ENCODE data around the gene FAM163B.
"Not testable (repeated sequence)": the region's sequence is repeated elsewhere in the genome, so short reads cannot be mapped to it uniquely, and the experiment has no call there.

The FAM163B gene

DNA sequence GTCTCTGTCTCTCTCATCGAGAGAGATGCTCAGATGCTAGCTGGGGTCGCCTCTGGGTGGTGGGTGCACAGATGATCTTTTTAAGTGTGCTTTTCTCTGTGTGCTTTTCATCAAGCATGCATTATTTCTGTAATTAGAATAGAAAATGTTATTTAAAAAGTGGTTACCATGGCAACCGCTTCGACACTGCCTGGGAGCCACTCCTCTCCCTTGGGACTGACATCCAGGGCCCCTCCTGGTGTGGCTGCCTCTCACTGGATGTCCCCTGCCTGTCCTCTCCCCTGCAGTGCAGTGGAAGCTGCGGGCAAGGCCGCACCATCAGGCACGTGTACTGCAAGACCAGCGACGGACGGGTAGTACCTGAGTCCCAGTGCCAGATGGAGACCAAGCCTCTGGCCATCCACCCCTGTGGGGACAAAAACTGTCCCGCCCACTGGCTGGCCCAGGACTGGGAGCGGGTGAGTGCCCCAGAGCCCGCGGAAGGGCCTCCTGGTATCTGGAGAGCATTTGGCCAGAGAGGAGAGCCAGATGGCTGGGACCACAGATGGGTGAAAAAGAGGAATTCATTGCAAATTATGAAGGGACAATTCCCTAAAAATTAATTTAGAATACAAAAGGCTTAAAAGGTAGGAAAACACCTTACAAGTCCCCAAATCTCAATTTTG, 39.9 kb downstream of the FAM163B start:
- no peak overlapping the region for H3K4me3 ChIP-seq (ENCODE audit: low read length)
- no peak for TF ChIP-seq CTCF (IDR thresholded peaks at IDR 0.05; ENCODE audit: insufficient read depth, low read depth, low read length, missing control alignments)
- no peak for DNase-seq (ENCODE audit: low read depth)

DNA sequence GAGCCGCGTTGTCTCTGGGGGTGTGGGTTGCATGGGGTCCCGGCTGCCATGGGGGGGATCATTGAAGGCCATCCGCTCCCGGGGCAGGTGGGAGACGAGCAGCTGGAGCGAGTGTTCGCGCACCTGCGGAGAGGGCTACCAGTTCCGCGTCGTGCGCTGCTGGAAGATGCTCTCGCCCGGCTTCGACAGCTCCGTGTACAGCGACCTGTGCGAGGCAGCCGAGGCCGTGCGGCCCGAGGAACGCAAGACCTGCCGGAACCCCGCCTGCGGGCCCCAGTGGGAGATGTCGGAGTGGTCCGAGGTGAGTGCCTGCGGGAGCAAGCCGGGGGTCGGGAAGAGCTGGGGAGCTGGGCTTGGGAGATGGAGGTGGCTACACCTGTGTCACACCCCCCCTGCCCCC, 41.0 kb downstream of the FAM163B start:
- DNase-seq (ENCODE audit: low read depth): no peak
- no peak for TF ChIP-seq CTCF (IDR thresholded peaks at IDR 0.05; ENCODE audit: insufficient read depth, low read depth, low read length, missing control alignments)
- H3K4me3 ChIP-seq (ENCODE audit: low read length): no peak overlapping the region

DNA sequence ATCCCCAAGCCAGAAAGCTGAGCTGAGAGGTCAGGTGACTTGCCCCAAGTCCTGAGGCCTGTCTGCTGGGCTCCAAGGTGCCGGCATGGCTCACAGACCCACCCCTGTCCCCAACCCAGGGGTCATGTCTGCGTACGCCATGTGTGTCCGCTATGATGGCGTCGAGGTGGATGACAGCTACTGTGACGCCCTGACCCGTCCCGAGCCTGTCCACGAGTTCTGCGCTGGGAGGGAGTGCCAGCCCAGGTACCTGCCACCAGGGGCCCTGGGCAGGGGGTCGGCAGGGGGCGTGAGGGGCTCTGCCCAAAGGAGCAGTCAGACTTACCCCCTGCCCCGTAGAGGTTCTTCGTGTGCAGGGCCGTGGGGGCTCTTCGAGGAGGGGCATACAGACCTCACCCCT, 42.4 kb downstream of the FAM163B start:
- no peak for TF ChIP-seq CTCF (IDR thresholded peaks at IDR 0.05; ENCODE audit: insufficient read depth, low read depth, low read length, missing control alignments)
- no peak overlapping the region for H3K4me3 ChIP-seq (ENCODE audit: low read length)
- DNase-seq (ENCODE audit: low read depth): no peak

DNA sequence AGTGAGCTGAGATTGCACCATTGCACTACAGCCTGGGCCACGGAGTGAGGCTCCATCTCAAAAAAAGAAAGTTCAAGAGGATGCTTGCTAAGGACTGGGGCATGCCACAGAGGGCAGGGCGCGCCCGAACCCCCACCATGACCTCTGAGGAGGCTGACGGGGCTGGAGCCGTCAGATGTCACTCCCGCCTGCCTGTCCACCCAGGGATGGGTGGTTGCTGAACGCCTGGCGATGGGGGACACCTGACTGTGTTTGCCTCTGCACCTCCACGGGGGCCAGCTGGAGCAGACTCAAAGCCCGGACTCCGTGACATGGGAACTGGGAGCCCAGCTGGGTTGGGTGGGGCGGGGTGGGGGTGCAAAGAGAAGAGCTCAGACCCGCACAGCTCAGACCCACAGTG, 42.8 kb downstream of the FAM163B start:
- TF ChIP-seq CTCF (IDR thresholded peaks at IDR 0.05; ENCODE audit: insufficient read depth, low read depth, low read length, missing control alignments): no peak
- DNase-seq (ENCODE audit: low read depth): no peak
- H3K4me3 ChIP-seq (ENCODE audit: low read length): no peak overlapping the region

GRCh38 chr9:133564451-133565116, 44.6 kb downstream of the FAM163B start:
- TF ChIP-seq CTCF (IDR thresholded peaks at IDR 0.05; ENCODE audit: insufficient read depth, low read depth, low read length, missing control alignments): no peak
- no peak overlapping the region for H3K4me3 ChIP-seq (ENCODE audit: low read length)
- DNase-seq (ENCODE audit: low read depth): no peak

- not testable (repeated sequence) for DNase-seq (ENCODE audit: low read depth); H3K4me3 ChIP-seq (ENCODE audit: low read length)
Measured at GRCh38 chr9:133563814-133564213, 45.4 kb downstream of the FAM163B start.

GRCh38 chr9:133563291-133563796, 45.8 kb downstream of the FAM163B start:
- H3K4me3 ChIP-seq (ENCODE audit: low read length): no peak overlapping the region
- TF ChIP-seq CTCF (IDR thresholded peaks at IDR 0.05; ENCODE audit: insufficient read depth, low read depth, low read length, missing control alignments): no peak
- no peak for DNase-seq (ENCODE audit: low read depth)

All from epithelial cell of esophagus (primary cell).